Astrocyte (in vitro differentiated cells and primary cell): Measurements from ENCODE around the gene TBX6.

Experiments used
- CTCF ChIP-seq: IDR thresholded peaks from 2 replicates; pipeline ENCODE4 v1.5.1; 2011; ENCODE audit warnings: low read depth, mild to moderate bottlenecking, inconsistent platforms, low read length, moderate library complexity; ENCODE audit not compliant: insufficient read depth
- EZH2 ChIP-seq: IDR thresholded peaks from 2 replicates; pipeline ENCODE4 v1.6.1; 2012; ENCODE audit warnings: mild to moderate bottlenecking, low read length, inconsistent platforms; ENCODE audit not compliant: insufficient read depth

GRCh38 chr16:30121741-30122571 is 30.2 kb upstream of the TBX6 start:
- TF ChIP-seq CTCF (no peak), EZH2 (no peak)
